Activated T-helper 1 cell treated with anti-CD3 and anti-CD28 coated beads, Interleukin-12 subunit alpha, Interleukin-12 subunit beta, Interleukin-2, Interleukin-4 antibody, amounts not matched to agents 30 ng/mL and 10 ng/mL and 1 ng/mL, durations not matched to agents 14 hours and 24 hours and 36 hours (primary cell): ENCODE data around the gene ALDH4A1. TPM values are rescaled to one million over a fixed set of nuclear protein-coding genes. Genes with fewer than 3 reads are reported as not detected.

ENCODE experiments used
- DNase-seq: peaks from one replicate; pipeline ENCODE4 v3.0.0; 2021; ENCODE audit warnings: low spot score
- H3K27ac Mint-ChIP-seq: one replicate; pipeline ENCODE4 v1.8.0; 2021; ENCODE audit warnings: mild to moderate bottlenecking, mixed read lengths
- H3K27me3 Mint-ChIP-seq: one replicate; pipeline ENCODE4 v1.8.0; 2022; ENCODE audit warnings: mild to moderate bottlenecking, moderate library complexity, mixed read lengths; ENCODE audit not compliant: insufficient read depth
- H3K36me3 Mint-ChIP-seq: one replicate; pipeline ENCODE4 v1.8.0; 2021; ENCODE audit warnings: low read depth, mixed read lengths
- H3K4me1 Mint-ChIP-seq: one replicate; pipeline ENCODE4 v1.8.0; 2021; ENCODE audit warnings: low read depth, mixed read lengths
- H3K4me3 Mint-ChIP-seq: one replicate; pipeline ENCODE4 v1.8.0; 2021; ENCODE audit warnings: mild to moderate bottlenecking, moderate library complexity, mixed read lengths
- H3K9me3 Mint-ChIP-seq: one replicate; pipeline ENCODE4 v1.8.0; 2021; ENCODE audit warnings: mixed read lengths
- intact Hi-C: fragments of 100-400 bp; cut with micrococcal nuclease; formaldehyde crosslinking; loops from one replicate; pipeline ENCODE4 v1.15.1; 2024
- total RNA-seq: library from RNA; stranded (reverse); gene quantifications from 2 replicates; pipeline ENCODE4 v1.2.3, GENCODE V29; 2022

ALDH4A1 gene
- total RNA-seq, 1 donor from 2014 or later = 4.4 TPM

DNA sequence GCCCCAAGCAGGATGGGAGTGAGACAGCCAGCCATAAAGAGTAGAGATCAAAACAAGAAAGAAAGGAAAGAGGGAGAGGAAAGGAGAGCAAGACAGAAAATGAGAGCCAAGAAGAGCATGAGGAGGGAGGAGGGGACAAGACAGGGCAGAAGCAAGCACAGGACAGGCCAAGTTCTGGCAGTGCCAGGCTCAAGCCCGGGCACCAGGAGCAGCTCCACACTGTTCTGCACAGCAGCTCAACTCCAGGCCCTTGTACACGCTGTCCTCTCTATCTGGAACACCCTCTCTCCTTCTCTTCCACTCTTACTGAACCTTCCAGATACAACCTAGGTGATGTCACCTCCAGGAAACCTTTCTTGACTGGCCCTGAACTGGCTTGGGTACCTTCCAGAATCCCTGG lies 42.5 kb upstream of the ALDH4A1 start:
- Mint-ChIP-seq H3K27ac (peak overlapping the region; percentile 45), H3K9me3 (no peaks in the 10 kb centered on the region), H3K36me3 (peaks cover 9% of the 10 kb centered on the region), H3K4me3 (no peak overlapping the region), H3K27me3 (no peaks in the 10 kb centered on the region), H3K4me1 (peaks cover 64% of the 10 kb centered on the region)
- intact Hi-C loops = no loop called here
- DNase-seq = no peak

DNA sequence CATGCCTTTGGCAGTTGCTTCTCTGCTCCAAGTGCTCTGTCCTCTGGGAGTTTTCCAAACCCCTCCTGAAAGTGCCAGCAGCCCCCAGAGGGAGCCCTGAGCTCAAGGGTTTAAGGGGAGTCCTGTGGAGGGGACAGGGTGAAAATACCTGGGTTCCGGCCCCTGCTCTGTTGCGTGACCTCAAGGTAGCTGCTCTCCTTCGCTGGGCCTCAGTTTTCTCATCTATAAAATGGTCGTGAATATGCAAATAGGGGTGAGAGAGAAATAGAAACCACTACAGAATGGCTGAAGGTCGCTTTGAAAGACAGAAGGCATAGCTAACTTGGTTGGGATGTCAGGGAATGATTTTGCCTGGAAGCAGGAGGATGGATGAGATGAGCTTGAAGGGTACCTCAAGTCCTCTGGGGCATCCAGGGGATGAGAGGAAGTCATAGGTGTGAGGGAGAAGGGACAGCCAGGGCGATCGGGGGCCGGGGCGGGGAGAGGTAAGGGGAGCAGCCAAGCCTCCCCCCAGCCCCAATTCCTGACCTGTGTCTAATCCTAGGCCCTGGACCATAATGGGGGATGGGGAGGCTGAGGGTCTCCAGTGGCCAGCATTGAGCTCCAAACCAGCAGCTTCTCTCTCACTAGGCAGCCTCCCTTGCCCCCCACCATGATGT lies 41.7 kb upstream of the ALDH4A1 start:
- Mint-ChIP-seq H3K36me3 (peaks cover 9% of the 10 kb centered on the region), H3K9me3 (no peaks in the 10 kb centered on the region), H3K4me1 (peaks cover 56% of the 10 kb centered on the region), H3K4me3 (no peak overlapping the region), H3K27me3 (no peaks in the 10 kb centered on the region), H3K27ac (no peak overlapping the region)
- intact Hi-C loops = no loop called here
- DNase-seq = no peak

DNA sequence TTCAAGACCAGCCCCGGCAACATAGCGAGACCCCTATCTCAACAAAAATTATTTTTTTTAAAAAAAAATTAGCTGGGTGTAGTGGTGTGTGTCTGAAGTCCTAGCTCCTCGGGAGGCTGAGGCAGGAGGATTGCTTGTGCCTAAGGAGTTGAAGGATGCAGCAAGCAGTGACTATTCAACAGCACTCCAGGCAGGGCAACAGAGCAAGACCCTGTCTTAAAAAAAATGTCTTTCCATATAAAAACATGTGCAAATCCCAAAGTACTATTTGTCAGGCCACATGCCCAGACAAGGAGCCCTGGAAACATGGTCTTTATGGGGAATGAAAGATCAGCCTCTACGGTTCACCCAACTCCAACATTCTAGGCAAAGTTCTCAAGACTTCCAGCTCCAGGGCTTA lies 40.8 kb upstream of the ALDH4A1 start:
- intact Hi-C loops = no loop called here
- Mint-ChIP-seq H3K4me3 (no peak overlapping the region), H3K36me3 (peaks cover 7% of the 10 kb centered on the region), H3K27ac (no peak overlapping the region), H3K9me3 (no peaks in the 10 kb centered on the region), H3K4me1 (peaks cover 47% of the 10 kb centered on the region), H3K27me3 (no peaks in the 10 kb centered on the region)
- DNase-seq = no peak

DNA sequence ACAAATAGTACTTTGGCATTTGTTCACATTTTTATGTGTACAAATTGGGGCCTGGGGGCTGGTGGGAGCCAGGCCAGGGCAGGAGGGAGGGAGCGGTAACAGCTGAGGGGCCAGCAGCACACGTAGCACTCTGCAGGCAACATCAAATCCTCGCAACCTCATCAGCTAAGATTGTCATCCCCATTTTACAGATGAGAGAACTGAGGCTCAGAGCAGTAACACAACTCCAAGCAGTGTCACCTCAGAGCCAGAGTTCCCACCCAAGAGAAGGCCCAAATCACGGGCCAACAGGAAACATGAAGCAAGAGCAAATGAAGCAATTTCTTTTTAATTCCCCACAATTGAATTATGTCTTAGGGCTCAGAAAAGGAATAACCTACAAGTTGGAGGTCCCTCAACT lies 40.0 kb upstream of the ALDH4A1 start:
- Mint-ChIP-seq H3K27ac (no peak overlapping the region), H3K4me1 (peaks cover 39% of the 10 kb centered on the region), H3K9me3 (no peaks in the 10 kb centered on the region), H3K27me3 (no peaks in the 10 kb centered on the region), H3K4me3 (no peak overlapping the region), H3K36me3 (peaks cover 4% of the 10 kb centered on the region)
- intact Hi-C loops = no loop called here
- no peak for DNase-seq

DNA sequence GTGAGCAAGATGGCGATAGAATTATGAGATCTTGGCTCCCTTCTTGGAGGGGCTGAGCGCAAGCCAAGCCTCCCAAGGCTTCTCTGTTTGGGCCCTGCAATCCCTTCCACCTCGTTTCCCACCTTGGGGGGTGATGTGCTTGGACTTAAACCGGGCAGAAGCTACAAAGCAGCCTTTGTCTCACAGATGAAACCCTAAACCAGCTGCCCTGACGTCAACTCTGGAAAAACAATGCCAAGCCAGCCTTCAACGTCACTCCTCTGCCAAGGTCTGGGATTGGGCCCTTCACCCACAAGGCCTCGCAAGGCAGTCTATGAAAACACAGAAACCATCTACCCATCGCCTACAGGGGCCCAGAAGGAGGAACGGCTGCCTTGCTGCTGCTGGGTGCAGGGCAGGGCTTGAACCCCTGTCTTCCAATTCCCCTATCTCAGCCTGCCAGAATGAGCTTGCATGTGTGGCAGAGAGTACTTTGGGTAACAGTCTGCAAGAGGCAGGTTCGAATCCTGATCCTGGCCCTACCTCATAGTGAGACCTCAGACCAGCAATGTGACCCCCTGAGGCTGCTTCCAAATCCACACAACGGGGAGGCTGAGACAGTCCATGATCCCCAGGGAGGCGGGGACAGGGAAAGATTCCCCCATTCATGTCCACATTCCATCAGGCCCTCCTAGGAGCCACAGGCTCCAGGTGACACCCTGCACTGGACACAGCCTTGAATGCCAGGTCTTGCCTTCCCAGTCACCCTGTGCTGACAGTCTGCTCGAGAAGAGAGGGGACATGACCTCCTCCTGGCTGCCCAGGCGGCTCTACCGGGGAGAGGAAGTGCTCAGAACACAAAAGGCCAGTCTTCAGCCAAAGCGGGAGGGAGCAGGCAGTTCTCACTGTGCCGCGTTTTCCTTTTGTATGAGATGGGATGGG lies 39.1 kb upstream of the ALDH4A1 start:
- Mint-ChIP-seq H3K27me3 (no peaks in the 10 kb centered on the region), H3K4me1 (peaks cover 38% of the 10 kb centered on the region), H3K4me3 (no peak overlapping the region), H3K36me3 (peaks cover 4% of the 10 kb centered on the region), H3K27ac (no peak overlapping the region), H3K9me3 (no peaks in the 10 kb centered on the region)
- intact Hi-C loops = no loop called here
- DNase-seq = no peak

DNA sequence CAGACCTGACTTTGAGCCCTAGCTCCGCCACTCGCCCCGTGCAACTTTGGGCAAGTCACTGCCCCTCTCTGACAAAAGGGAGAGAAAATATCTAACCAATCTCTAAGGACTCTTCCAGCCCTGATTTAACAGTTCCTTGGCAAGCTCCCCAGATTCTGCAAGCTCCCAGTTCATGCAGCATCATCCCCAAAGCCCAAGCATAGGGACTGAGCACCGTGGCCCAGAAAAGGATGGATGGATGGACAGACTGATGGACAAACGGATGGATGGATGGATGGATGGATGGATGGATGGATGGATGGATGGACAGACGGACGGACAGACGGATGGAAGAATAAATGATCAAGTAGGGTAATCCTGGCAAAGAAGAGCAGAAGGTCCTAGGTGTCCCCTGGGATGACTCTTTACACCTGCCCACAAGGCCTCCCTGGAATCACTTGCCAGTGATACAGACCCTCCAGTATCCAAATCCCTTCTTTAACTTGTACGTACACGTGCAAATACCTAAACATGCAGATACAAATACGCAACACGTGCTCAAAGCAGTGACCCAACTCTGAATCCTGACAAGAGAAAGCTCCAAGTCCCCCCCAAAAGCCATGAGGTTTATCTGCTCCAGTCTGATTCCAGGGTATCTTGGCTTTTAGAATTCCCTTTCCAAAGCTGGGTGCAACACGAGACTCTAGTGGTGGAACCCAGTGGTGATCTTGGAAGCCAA lies 38.1 kb upstream of the ALDH4A1 start:
- intact Hi-C loops = no loop called here
- Mint-ChIP-seq H3K4me1 (peaks cover 40% of the 10 kb centered on the region), H3K27me3 (no peaks in the 10 kb centered on the region), H3K27ac (no peak overlapping the region), H3K9me3 (no peaks in the 10 kb centered on the region), H3K4me3 (no peak overlapping the region), H3K36me3 (peaks cover 4% of the 10 kb centered on the region)
- no peak for DNase-seq

DNA sequence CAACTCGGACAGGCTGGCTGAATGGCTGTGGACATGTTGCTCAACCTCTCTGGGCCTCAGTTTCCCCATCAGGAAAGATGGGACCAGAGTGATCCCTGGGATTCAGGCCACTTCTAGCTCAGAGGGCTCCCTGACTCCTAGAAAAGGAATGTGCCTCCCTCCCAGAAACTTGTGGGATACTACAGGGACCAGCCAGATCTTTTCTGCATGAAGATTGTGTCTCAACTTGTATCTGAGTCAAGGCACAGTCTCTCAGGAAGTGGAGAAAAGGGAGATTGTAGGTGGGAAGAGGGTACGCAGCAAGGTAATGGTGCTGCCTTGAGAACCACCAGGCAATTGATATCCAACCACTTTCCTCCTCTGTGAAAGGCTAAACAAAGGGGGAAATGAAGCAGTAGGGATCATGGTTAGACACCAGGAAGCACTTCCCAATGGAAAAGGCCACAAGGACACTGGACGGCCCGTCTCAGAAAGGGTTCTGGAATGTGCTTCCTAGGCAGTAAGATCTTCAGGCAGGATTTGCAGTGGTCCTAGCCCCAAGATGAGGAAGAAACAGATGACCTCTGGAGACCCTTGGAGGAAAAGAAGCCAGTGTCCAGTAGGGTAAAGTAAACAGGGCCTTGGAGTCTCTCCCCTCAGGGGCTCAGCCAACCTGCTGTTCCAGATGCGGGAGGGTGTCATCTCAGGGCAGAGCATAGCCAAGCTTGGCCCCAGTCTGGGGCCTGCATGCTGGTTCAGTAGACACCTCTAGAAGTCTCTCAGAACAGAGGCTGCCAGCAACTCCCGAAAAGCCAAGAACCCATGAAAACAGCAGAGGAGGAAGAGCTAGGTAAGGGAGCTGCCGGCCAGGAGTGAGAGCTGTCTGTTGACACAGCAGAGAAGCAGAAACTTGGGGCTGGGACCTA lies 37.3 kb upstream of the ALDH4A1 start:
- no peak for DNase-seq
- H3K9me3 Mint-ChIP-seq = no peaks in the 10 kb centered on the region
- H3K4me1 Mint-ChIP-seq = peaks cover 40% of the 10 kb centered on the region
- no peak overlapping the region for H3K4me3 Mint-ChIP-seq
- H3K27ac Mint-ChIP-seq = no peak overlapping the region
- intact Hi-C loops = no loop called here
- H3K27me3 Mint-ChIP-seq = no peaks in the 10 kb centered on the region
- H3K36me3 Mint-ChIP-seq = peaks cover 4% of the 10 kb centered on the region

DNA sequence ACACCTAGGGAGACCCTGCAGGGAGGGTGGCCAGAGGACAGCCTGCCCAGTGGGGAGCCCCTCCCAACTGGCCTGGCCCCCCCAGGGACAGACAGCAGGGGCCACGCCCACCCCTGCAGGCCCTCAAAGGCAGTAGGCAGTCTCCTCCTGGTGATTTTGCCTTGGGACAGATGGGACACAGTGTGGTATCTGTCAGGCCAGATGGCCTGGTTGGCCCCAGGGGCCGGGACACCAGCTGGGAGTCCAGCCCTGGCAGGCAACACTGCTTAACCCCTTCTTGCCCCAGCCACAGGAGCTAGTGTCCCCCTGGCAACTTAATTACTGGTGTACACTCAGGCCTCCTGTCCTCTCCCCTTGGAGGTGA lies 36.3 kb upstream of the ALDH4A1 start:
- Mint-ChIP-seq H3K27me3 (no peaks in the 10 kb centered on the region), H3K36me3 (peaks cover 2% of the 10 kb centered on the region), H3K27ac (no peak overlapping the region), H3K4me3 (no peak overlapping the region), H3K4me1 (peaks cover 37% of the 10 kb centered on the region), H3K9me3 (no peaks in the 10 kb centered on the region)
- DNase-seq = no peak
- intact Hi-C loops = no loop called here

DNA sequence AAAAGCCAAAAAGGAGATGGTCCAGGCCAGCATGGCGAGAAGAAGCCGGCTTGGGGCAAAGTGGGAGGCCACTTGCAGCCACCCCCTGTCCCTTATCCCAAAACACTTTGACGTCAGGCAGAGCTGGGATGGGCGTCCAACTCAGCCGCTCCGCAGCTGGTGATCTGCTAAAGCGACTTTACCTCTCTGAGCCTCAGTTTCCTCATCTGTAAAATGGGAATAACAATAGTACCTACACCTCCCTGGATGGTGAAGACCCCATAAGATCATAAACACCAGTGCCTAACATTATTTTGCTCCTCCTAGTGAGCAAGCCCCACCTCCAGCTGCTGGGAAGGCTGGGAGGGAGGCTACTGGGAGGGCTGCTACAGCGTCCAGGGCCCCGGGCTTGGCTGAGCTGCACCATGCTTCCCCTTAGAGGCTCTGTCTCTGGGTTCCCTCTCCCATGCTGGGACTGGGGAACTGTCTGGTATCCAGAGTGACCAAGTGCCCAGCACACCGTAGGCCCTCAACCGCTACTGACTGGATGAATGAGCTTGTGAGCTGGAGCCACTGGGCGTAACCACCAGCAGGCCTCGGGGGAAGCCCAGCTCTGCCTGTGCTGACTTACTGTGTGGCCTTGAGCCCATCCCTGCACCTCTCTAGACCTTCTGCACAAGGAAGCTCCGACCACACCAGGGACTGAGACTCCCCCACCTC lies 35.8 kb upstream of the ALDH4A1 start:
- intact Hi-C loops = no loop called here
- Mint-ChIP-seq H3K9me3 (no peaks in the 10 kb centered on the region), H3K4me3 (no peak overlapping the region), H3K27me3 (no peaks in the 10 kb centered on the region), H3K36me3 (peaks cover 2% of the 10 kb centered on the region), H3K27ac (no peak overlapping the region), H3K4me1 (peaks cover 33% of the 10 kb centered on the region)
- DNase-seq = no peak

DNA sequence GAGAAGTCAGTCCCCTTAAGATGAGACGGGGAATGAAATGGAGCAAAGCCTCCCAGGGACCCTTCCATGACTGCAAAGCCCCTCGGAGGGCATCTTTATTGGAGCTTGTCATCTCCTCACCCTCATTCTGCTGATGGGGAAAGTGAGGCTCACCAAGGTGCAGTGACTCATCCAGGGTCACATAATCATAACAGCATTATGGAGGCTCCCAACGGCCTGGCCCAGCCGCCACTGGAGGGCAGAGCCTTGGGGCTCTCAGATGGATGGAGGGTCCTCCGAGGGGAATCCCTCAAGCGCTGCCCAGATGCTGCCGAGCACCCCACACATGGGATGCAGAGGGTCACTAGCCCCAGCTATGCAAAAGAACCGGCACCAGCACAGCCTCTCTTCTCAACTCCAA lies 35.2 kb upstream of the ALDH4A1 start:
- intact Hi-C loops = no loop called here

DNA sequence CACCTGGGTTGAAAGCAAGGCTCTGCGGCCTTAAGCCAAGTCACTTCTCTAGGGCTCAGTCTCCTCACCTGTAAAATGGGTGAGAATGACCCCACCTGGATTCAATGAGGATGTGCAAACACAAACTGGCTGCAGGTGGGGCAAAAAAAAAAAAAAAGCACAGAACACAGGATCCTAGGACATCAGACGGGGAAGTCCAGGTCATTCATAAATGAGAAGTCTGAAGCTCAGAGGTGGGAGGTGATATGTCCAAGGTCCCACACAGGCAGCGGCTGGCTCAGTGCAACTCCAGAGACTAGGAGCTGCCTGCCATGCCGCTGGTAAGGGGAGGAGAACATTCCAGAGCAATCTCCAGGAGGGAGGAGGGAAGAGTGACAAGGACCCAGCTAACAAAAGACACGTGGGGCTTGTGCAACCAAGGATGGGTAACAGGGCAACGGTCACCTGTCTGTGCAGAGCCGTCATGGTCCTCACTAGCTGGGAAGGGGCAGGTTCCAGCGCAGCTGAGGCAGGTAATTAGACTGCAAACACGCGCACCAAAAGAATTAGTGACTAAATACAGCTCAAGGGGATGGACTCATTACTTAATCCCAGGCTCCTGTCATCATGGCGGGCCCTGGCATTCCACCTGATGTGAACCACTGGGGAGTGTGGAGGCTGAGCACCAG lies 34.6 kb upstream of the ALDH4A1 start:
- no peak for DNase-seq
- no peaks in the 10 kb centered on the region for H3K9me3 Mint-ChIP-seq
- peaks cover 41% of the 10 kb centered on the region for H3K4me1 Mint-ChIP-seq
- H3K36me3 Mint-ChIP-seq = no peaks in the 10 kb centered on the region
- peak overlapping the region; percentile 19 for H3K27ac Mint-ChIP-seq
- intact Hi-C loops = no loop called here
- no peaks in the 10 kb centered on the region for H3K27me3 Mint-ChIP-seq
- no peak overlapping the region for H3K4me3 Mint-ChIP-seq

More for the DNA sequence above, 35.2 kb upstream of the ALDH4A1 start:
- Mint-ChIP-seq H3K4me1 (peaks cover 35% of the 10 kb centered on the region), H3K9me3 (no peaks in the 10 kb centered on the region), H3K4me3 (no peak overlapping the region), H3K27ac (no peak overlapping the region), H3K27me3 (no peaks in the 10 kb centered on the region), H3K36me3 (peaks cover 2% of the 10 kb centered on the region)
- no peak for DNase-seq

DNA sequence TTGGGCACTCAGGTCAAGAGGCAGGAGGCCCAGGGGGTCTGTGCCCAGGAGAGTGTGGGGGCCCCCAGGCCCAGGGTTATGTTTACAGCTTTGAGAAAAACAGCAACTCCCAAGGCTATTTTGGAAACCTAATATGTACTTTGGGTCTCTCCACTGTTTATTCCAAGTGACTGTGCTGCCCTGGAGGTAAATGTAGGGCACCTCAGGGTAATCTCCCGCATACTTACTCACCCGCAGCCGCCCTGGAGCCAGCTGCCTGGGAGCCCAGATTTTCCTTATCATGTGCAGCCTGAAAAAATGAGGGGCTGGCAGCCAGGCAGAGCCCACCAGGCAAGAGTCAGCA lies 34.1 kb upstream of the ALDH4A1 start:
- Mint-ChIP-seq H3K36me3 (peaks cover 2% of the 10 kb centered on the region), H3K27ac (no peak overlapping the region), H3K27me3 (no peaks in the 10 kb centered on the region), H3K4me3 (no peak overlapping the region), H3K4me1 (peaks cover 46% of the 10 kb centered on the region), H3K9me3 (no peaks in the 10 kb centered on the region)
- intact Hi-C loops = no loop called here
- no peak for DNase-seq
